PC-9 (cell line): ENCODE measurements around the gene TMEM156.

Experiments used
- CTCF ChIP-seq: fragments of 200-600 bp; sonication (generic); conservative IDR thresholded peaks from 2 replicates; pipeline ENCODE4 v1.6.1; 2017; ENCODE audit warnings: mixed run types, antibody characterized with exemption, mild to moderate bottlenecking, moderate library complexity
- EZH2 ChIP-seq: fragments of 200-600 bp; sonication (generic); IDR thresholded peaks from 2 replicates; pipeline ENCODE4 v1.8.0; 2017; ENCODE audit warnings: antibody characterized with exemption, low read depth

DNA sequence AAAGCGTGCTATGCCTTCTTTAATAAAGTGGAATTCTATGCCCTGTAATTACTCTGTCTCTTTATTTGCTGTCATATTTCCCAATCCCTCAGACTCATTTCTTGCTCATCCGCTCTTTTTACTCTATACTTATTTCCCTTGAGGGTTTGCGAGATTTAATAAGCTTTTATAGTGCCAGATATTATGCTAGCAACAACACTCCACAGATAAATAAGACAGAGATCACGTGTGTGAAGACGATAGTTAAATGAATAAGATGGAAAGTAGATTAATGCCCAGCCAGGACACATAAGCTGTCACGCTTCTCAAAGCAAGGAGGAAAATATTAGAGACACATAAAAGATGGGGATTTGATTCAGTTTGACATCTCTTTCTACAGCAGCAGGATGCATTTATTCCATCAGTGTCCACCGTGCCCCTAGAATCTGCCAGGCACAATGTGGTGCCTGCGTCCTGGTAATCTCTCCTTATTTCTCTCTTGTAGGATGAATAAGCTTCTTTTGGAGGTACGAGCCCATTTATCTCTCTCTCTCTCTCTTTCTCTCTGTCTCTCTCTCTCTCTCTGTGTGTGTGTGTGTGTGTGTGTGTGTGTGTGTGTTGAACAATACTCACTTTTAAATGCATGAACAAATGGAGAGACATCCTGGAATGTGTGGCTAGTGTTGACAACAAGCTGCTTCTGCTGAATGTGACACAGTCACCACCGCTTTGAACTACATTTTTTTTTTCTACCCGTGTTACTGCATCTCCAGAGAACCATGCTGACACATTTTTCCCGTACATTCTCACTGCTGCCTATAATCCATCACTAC is 48.2 kb downstream of the TMEM156 start:
- TF ChIP-seq CTCF (no peak), EZH2 (no peak)
